ENCODE data around the gene SMG6.

GRCh38 chr17:2214047-2214928, 89.3 kb downstream of the SMG6 start:
- no peak for TF ChIP-seq CTCF (IDR thresholded peaks at IDR 0.05; ENCODE audit: insufficient read depth, low read depth, low read length)
- TF ChIP-seq EZH2 (IDR thresholded peaks at IDR 0.05; ENCODE audit: insufficient read depth, low read length), result no peak

Measured in astrocyte (in vitro differentiated cells and primary cell).